ENCODE data around the gene EPYC. TPM values are rescaled to one million over a fixed set of nuclear protein-coding genes. Genes with fewer than 3 reads are reported as not detected.

Gene EPYC
- total RNA-seq, 3 donors from 2014 or later: not detected

GRCh38 chr12:90959032-90959431 lies 45.7 kb downstream of the EPYC start:
- Mint-ChIP-seq H3K4me1 (ENCODE audit: low read depth) (no peaks in the 10 kb centered on the region), H3K36me3 (ENCODE audit: insufficient read depth) (no peaks in the 10 kb centered on the region), H3K4me3 (no peak overlapping the region), H3K9me3 (no peaks in the 10 kb centered on the region), H3K27me3 (ENCODE audit: low read depth) (no peaks in the 10 kb centered on the region)
- no peak for ATAC-seq
- no peak for DNase-seq

- Mint-ChIP-seq H3K4me1 (ENCODE audit: low read depth) (no peaks in the 10 kb centered on the region), H3K9me3 (no peaks in the 10 kb centered on the region), H3K27me3 (ENCODE audit: low read depth) (no peaks in the 10 kb centered on the region), H3K36me3 (ENCODE audit: insufficient read depth) (no peaks in the 10 kb centered on the region), H3K4me3 (no peak overlapping the region)
- ATAC-seq (no peak), DNase-seq (no peak)
Observed at GRCh38 chr12:90958347-90958746, 46.4 kb downstream of the EPYC start.

- ATAC-seq: no peak
- H3K9me3 Mint-ChIP-seq: no peaks in the 10 kb centered on the region
- no peaks in the 10 kb centered on the region for H3K27me3 Mint-ChIP-seq (ENCODE audit: low read depth)
- H3K36me3 Mint-ChIP-seq (ENCODE audit: insufficient read depth): no peaks in the 10 kb centered on the region
- no peaks in the 10 kb centered on the region for H3K4me1 Mint-ChIP-seq (ENCODE audit: low read depth)
- DNase-seq: no peak
- H3K4me3 Mint-ChIP-seq: no peak within 1 kb of the TSS
Observed at GRCh38 chr12:90954921-90955320, 49.9 kb downstream of the EPYC start, which contains the start of gene CCER1. Gene CCER1, minus strand, starts transcription at chr12:90955176. Its CDS starts 434 bp downstream, at chr12:90954742.

GRCh38 chr12:90954428-90954827 lies 50.3 kb downstream of the EPYC start:
- ATAC-seq: no peak
- no peak overlapping the region for H3K4me3 Mint-ChIP-seq
- H3K4me1 Mint-ChIP-seq (ENCODE audit: low read depth): no peaks in the 10 kb centered on the region
- DNase-seq: no peak
- H3K9me3 Mint-ChIP-seq: no peaks in the 10 kb centered on the region
- no peaks in the 10 kb centered on the region for H3K36me3 Mint-ChIP-seq (ENCODE audit: insufficient read depth)
- H3K27me3 Mint-ChIP-seq (ENCODE audit: low read depth): no peaks in the 10 kb centered on the region

- no peaks in the 10 kb centered on the region for H3K4me1 Mint-ChIP-seq (ENCODE audit: low read depth)
- DNase-seq (no peak), ATAC-seq (no peak)
- H3K27me3 Mint-ChIP-seq (ENCODE audit: low read depth): no peaks in the 10 kb centered on the region
- no peaks in the 10 kb centered on the region for H3K36me3 Mint-ChIP-seq (ENCODE audit: insufficient read depth)
- H3K9me3 Mint-ChIP-seq: no peaks in the 10 kb centered on the region
- no peak overlapping the region for H3K4me3 Mint-ChIP-seq
Observed at GRCh38 chr12:90953956-90954421, 50.8 kb downstream of the EPYC start.

GRCh38 chr12:90951432-90952105 lies 53.2 kb downstream of the EPYC start:
- ATAC-seq (no peak), DNase-seq (no peak)
- H3K4me1 Mint-ChIP-seq (ENCODE audit: low read depth): no peaks in the 10 kb centered on the region
- H3K36me3 Mint-ChIP-seq (ENCODE audit: insufficient read depth): no peaks in the 10 kb centered on the region
- H3K4me3 Mint-ChIP-seq: no peak overlapping the region
- no peaks in the 10 kb centered on the region for H3K9me3 Mint-ChIP-seq
- no peaks in the 10 kb centered on the region for H3K27me3 Mint-ChIP-seq (ENCODE audit: low read depth)

- Mint-ChIP-seq H3K27me3 (ENCODE audit: low read depth) (no peaks in the 10 kb centered on the region), H3K4me3 (no peak overlapping the region), H3K4me1 (ENCODE audit: low read depth) (no peaks in the 10 kb centered on the region), H3K9me3 (no peaks in the 10 kb centered on the region), H3K36me3 (ENCODE audit: insufficient read depth) (no peaks in the 10 kb centered on the region)
- no peak for DNase-seq
- no peak for ATAC-seq
Observed at GRCh38 chr12:90947869-90948268, 56.9 kb downstream of the EPYC start.

- no peaks in the 10 kb centered on the region for H3K4me1 Mint-ChIP-seq (ENCODE audit: low read depth)
- no peak for DNase-seq
Observed at GRCh38 chr12:90945070-90945649, 59.6 kb downstream of the EPYC start.

GRCh38 chr12:90943255-90943654 lies 61.5 kb downstream of the EPYC start:
- ATAC-seq (no peak), DNase-seq (no peak)
- no peak overlapping the region for H3K4me3 Mint-ChIP-seq

More at GRCh38 chr12:90945070-90945649, 59.6 kb downstream of the EPYC start:
- Mint-ChIP-seq H3K27me3 (ENCODE audit: low read depth) (peaks cover 2% of the 10 kb centered on the region), H3K9me3 (no peaks in the 10 kb centered on the region), H3K4me3 (no peak overlapping the region), H3K36me3 (ENCODE audit: insufficient read depth) (no peaks in the 10 kb centered on the region)
- no peak for ATAC-seq

GRCh38 chr12:90940872-90941499 lies 63.8 kb downstream of the EPYC start:
- H3K36me3 Mint-ChIP-seq (ENCODE audit: insufficient read depth): no peaks in the 10 kb centered on the region
- no peak for ATAC-seq
- H3K27me3 Mint-ChIP-seq (ENCODE audit: low read depth): peaks cover 5% of the 10 kb centered on the region
- no peaks in the 10 kb centered on the region for H3K4me1 Mint-ChIP-seq (ENCODE audit: low read depth)
- no peak for DNase-seq
- no peak overlapping the region for H3K4me3 Mint-ChIP-seq
- no peaks in the 10 kb centered on the region for H3K9me3 Mint-ChIP-seq

More at GRCh38 chr12:90943255-90943654, 61.5 kb downstream of the EPYC start:
- H3K27me3 Mint-ChIP-seq (ENCODE audit: low read depth): peaks cover 2% of the 10 kb centered on the region
- no peaks in the 10 kb centered on the region for H3K9me3 Mint-ChIP-seq
- no peaks in the 10 kb centered on the region for H3K36me3 Mint-ChIP-seq (ENCODE audit: insufficient read depth)
- H3K4me1 Mint-ChIP-seq (ENCODE audit: low read depth): no peaks in the 10 kb centered on the region

- ATAC-seq (no peak), DNase-seq (no peak)
- Mint-ChIP-seq H3K36me3 (ENCODE audit: insufficient read depth) (no peaks in the 10 kb centered on the region), H3K27me3 (ENCODE audit: low read depth) (peaks cover 7% of the 10 kb centered on the region), H3K9me3 (no peaks in the 10 kb centered on the region), H3K4me3 (no peak overlapping the region), H3K4me1 (ENCODE audit: low read depth) (no peaks in the 10 kb centered on the region)
Observed at GRCh38 chr12:90939382-90939781, 65.4 kb downstream of the EPYC start.

GRCh38 chr12:90938451-90938850 lies 66.3 kb downstream of the EPYC start:
- H3K27me3 Mint-ChIP-seq (ENCODE audit: low read depth): peaks cover 7% of the 10 kb centered on the region
- no peak for DNase-seq
- no peaks in the 10 kb centered on the region for H3K4me1 Mint-ChIP-seq (ENCODE audit: low read depth)
- H3K4me3 Mint-ChIP-seq: no peak overlapping the region
- no peaks in the 10 kb centered on the region for H3K9me3 Mint-ChIP-seq
- H3K36me3 Mint-ChIP-seq (ENCODE audit: insufficient read depth): no peaks in the 10 kb centered on the region
- ATAC-seq: no peak

- Mint-ChIP-seq H3K36me3 (ENCODE audit: insufficient read depth) (no peaks in the 10 kb centered on the region), H3K4me1 (ENCODE audit: low read depth) (no peaks in the 10 kb centered on the region), H3K27me3 (ENCODE audit: low read depth) (peaks cover 7% of the 10 kb centered on the region), H3K4me3 (no peak overlapping the region), H3K9me3 (no peaks in the 10 kb centered on the region)
- no peak for DNase-seq
- ATAC-seq: no peak
Observed at GRCh38 chr12:90937651-90938050, 67.1 kb downstream of the EPYC start.

- Mint-ChIP-seq H3K9me3 (no peaks in the 10 kb centered on the region), H3K27me3 (ENCODE audit: low read depth) (peaks cover 7% of the 10 kb centered on the region), H3K36me3 (ENCODE audit: insufficient read depth) (no peaks in the 10 kb centered on the region), H3K4me3 (no peak overlapping the region), H3K4me1 (ENCODE audit: low read depth) (no peaks in the 10 kb centered on the region)
- DNase-seq (no peak), ATAC-seq (no peak)
Observed at GRCh38 chr12:90936230-90937005, 68.4 kb downstream of the EPYC start.
